ENCODE results near the gene VKORC1. TPM values are rescaled to one million over a fixed set of nuclear protein-coding genes. Genes with fewer than 3 reads are reported as not detected.

VKORC1 gene
- polyA plus RNA-seq, 1 of the 3 experiments (the other 2 are of a cell fraction), result 434 TPM

DNA sequence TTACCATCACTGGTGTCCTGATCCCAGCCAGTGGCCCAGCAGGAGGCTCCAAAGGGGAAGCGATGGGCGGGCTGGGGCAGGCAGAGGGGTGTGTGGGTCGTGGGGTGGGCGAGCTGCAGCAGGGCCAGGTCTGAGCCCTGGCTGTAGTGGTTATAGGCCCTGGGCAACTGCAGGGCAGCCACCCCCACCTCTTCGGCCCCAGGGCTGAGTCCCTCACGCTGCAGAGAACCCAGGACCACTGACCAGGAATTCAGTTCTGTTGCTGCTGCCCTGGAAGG is 8.0 kb downstream of the VKORC1 start:
- Histone ChIP-seq H3K4me3 (ENCODE audit: low read depth in 2 of 2, low read length in 1 of 2) (no peak overlapping the region), H3K9me3 (no peaks in the 10 kb centered on the region), H3K9ac (no peak overlapping the region), H3K4me1 (ENCODE audit: control insufficient read depth in 1 of 2, insufficient read depth in 2 of 2, low read depth in 1 of 2, low read length in 1 of 2) (peaks cover 0 to 8% of the 10 kb centered on the region in 2 experiments; a peak in 2 of 4 replicates), H3K27ac (ENCODE audit: low read depth in 2 of 2, low read length in 1 of 2) (no peak overlapping the region), H3K79me2 (ENCODE audit: insufficient read depth) (peaks cover 39% of the 10 kb centered on the region), H3K9me2 (no peaks in the 10 kb centered on the region), H3K36me3 (replicated peaks in 1 of 2; ENCODE audit: control insufficient read depth in 1 of 2, insufficient read depth in 2 of 2, low read length in 1 of 2) (peaks cover 12 to 31% of the 10 kb centered on the region in 2 experiments), H2AFZ (ENCODE audit: low read depth) (no peak overlapping the region), H3K4me2 (no peak overlapping the region), H3F3A (replicated peaks; ENCODE audit: insufficient read depth) (no peaks in the 10 kb centered on the region), H3K27me3 (ENCODE audit: insufficient read depth) (no peaks in the 10 kb centered on the region), H4K20me1 (ENCODE audit: insufficient read depth) (peaks cover 7% of the 10 kb centered on the region; the same call in 1 of the 2 replicates)
- CTCF ChIA-PET, result interaction anchor here (3.0 kb wide), 1 partner anchor 56 kb away, joined by 12 read pairs; no protein-coding TSS in a partner anchor
- no CpG with 5 or more reads among the region's 6 CpGs for WGBS (ENCODE audit: low lambda C conversion rate)
- no peak for TF ChIP-seq NRF1 (IDR thresholded peaks at IDR 0.05; ENCODE audit: low read depth, low read length)
- TF ChIP-seq ELF1 (IDR thresholded peaks at IDR 0.05), result no peak
- TF ChIP-seq SMC3 (IDR thresholded peaks at IDR 0.05; ENCODE audit: low read depth, low read length), result no peak
- TF ChIP-seq REST (IDR thresholded peaks at IDR 0.05; ENCODE audit: low read depth, low read length), result no peak
- no peak for TF ChIP-seq MXI1 (IDR thresholded peaks at IDR 0.05; ENCODE audit: low read depth, low read length)
- TF ChIP-seq MEF2A (IDR thresholded peaks at IDR 0.05; ENCODE audit: borderline replicate concordance, low read depth), result no peak
- no peak for TF ChIP-seq GATA2 (CRISPR knock-in tag; IDR thresholded peaks at IDR 0.05)
- no peak for TF ChIP-seq NFIC (IDR thresholded peaks at IDR 0.05; ENCODE audit: borderline replicate concordance)
- TF ChIP-seq USF1 (IDR thresholded peaks at IDR 0.05; ENCODE audit: borderline replicate concordance, low read depth), result no peak
- no peak for TF ChIP-seq POLR2AphosphoS5 (IDR thresholded peaks at IDR 0.05; ENCODE audit: low read depth, low read length)
- TF ChIP-seq JUND (IDR thresholded peaks at IDR 0.05), result no peak
- TF ChIP-seq TCF12 (IDR thresholded peaks at IDR 0.05), result no peak
- no peak for TF ChIP-seq YY1 (IDR thresholded peaks at IDR 0.05; ENCODE audit: low read depth)
- TF ChIP-seq TAF1 (IDR thresholded peaks at IDR 0.05; ENCODE audit: borderline replicate concordance, low read depth, low read length), result no peak
- no peak for TF ChIP-seq FOXM1 (IDR thresholded peaks at IDR 0.05; ENCODE audit: low read depth)
- TF ChIP-seq, protein P1, sequence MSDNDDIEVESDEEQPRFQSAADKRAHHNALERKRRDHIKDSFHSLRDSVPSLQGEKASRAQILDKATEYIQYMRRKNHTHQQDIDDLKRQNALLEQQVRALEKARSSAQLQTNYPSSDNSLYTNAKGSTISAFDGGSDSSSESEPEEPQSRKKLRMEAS (IDR thresholded peaks at IDR 0.05; ENCODE audit: low read depth), result no peak
- DNase-seq, result no peak
- POLR2A ChIA-PET, result interaction anchor here (0.9 to 2.1 kb wide), 3 partner anchors 7 to 31 kb away, joined by 3 to 5 read pairs (median 5); partner anchors contain the start of genes KAT8 and ZNF668

Data from SK-N-SH (cell line).